Activated CD4-positive, alpha-beta T cell treated with anti-CD3 and anti-CD28 coated beads, Interleukin-2, amount 10 ng/mL, durations not matched to agents 24 days and 14 days (primary cell): ENCODE data around the gene CYP4F11. TPM values are rescaled to one million over a fixed set of nuclear protein-coding genes. Genes with fewer than 3 reads are reported as not detected.

Experiments used
- total RNA-seq: library from RNA; stranded (reverse); gene quantifications from 2 replicates; pipeline ENCODE4 v1.2.3, GENCODE V29; 2022

Gene CYP4F11
- total RNA-seq, 1 donor from 2014 or later = not detected

Other genes starting within 250 kb of the CYP4F11 start
- gene OR10H2, start 206.5 kb downstream of the CYP4F11 start, total RNA-seq = not detected in 2 replicates
- not detected in 2 replicates for gene OR10H3, start 196.5 kb downstream of the CYP4F11 start, total RNA-seq
- not detected in 2 replicates for gene OR10H5, start 146.9 kb downstream of the CYP4F11 start, total RNA-seq
- 0.05 TPM in 1 of 2 replicates, not detected in the other for gene OR10H1, start 118.9 kb downstream of the CYP4F11 start, total RNA-seq
- gene CYP4F2, start 36.5 kb downstream of the CYP4F11 start, total RNA-seq = not detected in 2 replicates
- not detected in 2 replicates for gene OR10H4, start 14.5 kb upstream of the CYP4F11 start, total RNA-seq
- 283 and 291 TPM in 2 replicates for gene TPM4, start 142.0 kb upstream of the CYP4F11 start, total RNA-seq
- gene RAB8A, start 177.4 kb upstream of the CYP4F11 start, total RNA-seq = 227 and 247 TPM in 2 replicates
- gene HSH2D, start 209.2 kb upstream of the CYP4F11 start, total RNA-seq = 22.7 and 23.1 TPM in 2 replicates
- not detected in 2 replicates for gene CIB3, start 239.0 kb upstream of the CYP4F11 start, total RNA-seq